ENCODE results near the gene TRAM2. TPM values are rescaled to one million over a fixed set of nuclear protein-coding genes. Genes with fewer than 3 reads are reported as not detected.

Gene TRAM2
- total RNA-seq, 2 donors from 2014 or later = 16.9 to 20.5 TPM

DNA sequence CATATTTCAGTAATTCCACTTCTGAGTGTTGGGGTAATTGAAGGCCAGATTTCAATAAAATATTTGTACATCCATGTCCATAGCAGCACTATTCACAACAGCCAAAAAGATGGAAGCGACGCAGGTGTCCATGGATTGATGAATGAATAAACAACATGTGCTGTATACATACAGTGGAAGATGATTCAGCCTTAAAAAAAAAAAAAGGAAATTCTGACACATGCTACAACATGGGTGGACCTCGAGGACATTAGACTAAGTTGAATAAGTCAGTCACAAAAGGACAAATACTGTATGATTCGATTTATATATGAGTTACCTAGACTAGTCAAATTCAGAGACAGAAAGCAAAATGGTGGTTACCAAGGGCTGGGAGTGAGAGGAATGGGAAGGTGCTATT, 57.2 kb downstream of the TRAM2 start:
- Mint-ChIP-seq H3K4me1 (peaks cover 28% of the 10 kb centered on the region), H3K27me3 (ENCODE audit: insufficient read depth) (no peaks in the 10 kb centered on the region), H3K9me3 (no peaks in the 10 kb centered on the region), H3K36me3 (ENCODE audit: low read depth) (peaks cover 26% of the 10 kb centered on the region), H3K4me3 (no peak overlapping the region), H3K27ac (no peak overlapping the region)
- TF ChIP-seq, protein P1, sequence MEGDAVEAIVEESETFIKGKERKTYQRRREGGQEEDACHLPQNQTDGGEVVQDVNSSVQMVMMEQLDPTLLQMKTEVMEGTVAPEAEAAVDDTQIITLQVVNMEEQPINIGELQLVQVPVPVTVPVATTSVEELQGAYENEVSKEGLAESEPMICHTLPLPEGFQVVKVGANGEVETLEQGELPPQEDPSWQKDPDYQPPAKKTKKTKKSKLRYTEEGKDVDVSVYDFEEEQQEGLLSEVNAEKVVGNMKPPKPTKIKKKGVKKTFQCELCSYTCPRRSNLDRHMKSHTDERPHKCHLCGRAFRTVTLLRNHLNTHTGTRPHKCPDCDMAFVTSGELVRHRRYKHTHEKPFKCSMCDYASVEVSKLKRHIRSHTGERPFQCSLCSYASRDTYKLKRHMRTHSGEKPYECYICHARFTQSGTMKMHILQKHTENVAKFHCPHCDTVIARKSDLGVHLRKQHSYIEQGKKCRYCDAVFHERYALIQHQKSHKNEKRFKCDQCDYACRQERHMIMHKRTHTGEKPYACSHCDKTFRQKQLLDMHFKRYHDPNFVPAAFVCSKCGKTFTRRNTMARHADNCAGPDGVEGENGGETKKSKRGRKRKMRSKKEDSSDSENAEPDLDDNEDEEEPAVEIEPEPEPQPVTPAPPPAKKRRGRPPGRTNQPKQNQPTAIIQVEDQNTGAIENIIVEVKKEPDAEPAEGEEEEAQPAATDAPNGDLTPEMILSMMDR (conservative IDR thresholded peaks at IDR 0.05) = no peak
- Histone ChIP-seq H3K27me3 (ENCODE audit: control insufficient read depth, insufficient read depth, low read length, poor library complexity, severe bottlenecking) (no peaks in the 10 kb centered on the region), H3K4me1 (ENCODE audit: control insufficient read depth, insufficient read depth, low read length) (peaks cover 12% of the 10 kb centered on the region), H3K9me3 (ENCODE audit: control insufficient read depth, low read length) (no peaks in the 10 kb centered on the region), H3K4me3 (ENCODE audit: low read length) (no peak overlapping the region), H3K27ac (ENCODE audit: low read depth, low read length) (no peak overlapping the region), H3K36me3 (ENCODE audit: control insufficient read depth, insufficient read depth, low read length) (peaks cover 22% of the 10 kb centered on the region), H3K9ac (ENCODE audit: extremely low read depth, low read length, poor library complexity, severe bottlenecking) (no peak overlapping the region)
- WGBS, 2 experiments (ENCODE audit: insufficient coverage in 1 of 2, insufficient read length in 1 of 2) = 91 to 94% methylated on average over 2 to 4 of the region's 4 CpGs
- no peak for DNase-seq

DNA sequence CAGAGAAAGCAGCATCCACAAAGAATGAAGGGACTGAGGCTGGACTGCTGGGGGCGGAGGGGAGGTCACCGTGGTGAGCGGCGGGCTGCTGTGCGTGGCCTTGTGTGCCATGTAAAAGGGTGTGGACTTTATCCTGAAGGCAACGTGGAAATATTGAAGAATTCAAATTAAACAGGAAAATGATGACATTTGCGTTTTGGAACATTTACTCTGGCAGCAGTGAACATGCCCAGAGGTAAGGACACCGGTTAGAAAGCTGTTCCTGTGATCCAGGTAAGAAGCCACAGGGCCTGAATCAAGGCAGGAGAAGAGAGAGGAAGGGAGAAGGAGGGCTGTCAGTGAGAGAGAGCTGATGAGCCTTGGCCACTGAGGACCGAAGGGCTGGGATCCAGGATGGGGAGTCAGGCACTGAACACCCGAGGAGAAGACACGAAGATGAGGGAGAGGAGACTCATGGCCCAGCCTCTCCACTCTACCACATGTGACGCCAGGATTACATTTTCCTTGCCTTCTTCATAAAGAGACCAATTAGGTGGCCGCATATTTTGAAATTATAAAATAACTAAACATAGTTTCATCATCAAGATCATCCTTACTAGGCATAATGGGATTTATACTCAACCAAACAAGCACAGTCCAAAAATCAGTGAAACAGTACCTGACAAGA, 58.4 kb downstream of the TRAM2 start:
- no peak for DNase-seq

DNA sequence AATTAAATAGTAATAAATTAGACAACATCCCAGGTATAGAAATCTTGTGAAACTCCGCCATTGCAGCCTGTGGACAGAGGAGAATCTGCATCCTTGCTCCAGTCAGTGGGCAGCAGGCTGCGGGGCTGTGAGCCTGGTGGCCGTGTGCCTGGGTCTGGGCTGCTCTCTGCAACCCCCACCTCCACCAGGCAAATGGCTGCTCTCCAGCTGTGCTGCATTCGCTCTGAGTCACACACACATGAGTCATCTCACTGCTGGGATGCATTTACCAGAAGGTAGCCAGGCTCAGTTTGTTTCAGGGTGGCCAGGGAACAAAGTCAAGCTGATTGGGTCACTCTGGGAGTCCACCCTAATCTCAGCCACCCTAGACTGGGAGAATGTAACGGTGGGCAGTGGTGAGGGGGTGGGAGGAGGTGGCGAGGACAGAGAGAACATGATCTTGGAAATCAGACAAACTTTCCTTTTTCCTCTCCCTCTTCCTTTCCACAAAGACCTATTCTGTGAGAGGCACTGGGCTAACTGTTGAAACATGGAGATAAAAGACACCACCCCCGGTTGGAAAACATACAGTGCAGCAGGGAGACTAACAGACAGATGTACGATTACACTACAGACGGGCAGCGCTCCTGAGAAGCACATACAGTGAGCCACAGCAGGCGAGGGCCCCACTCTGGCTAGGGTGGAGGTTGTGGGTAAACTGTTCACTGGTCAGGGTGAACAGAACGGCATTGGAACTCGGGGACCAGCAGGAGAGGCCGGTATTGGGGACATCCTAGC, 59.2 kb downstream of the TRAM2 start:
- no peak overlapping the region for H3K4me3 Mint-ChIP-seq
- peak overlapping the region; percentile 16 for H3K4me3 ChIP-seq (ENCODE audit: low read length)
- H3K27ac Mint-ChIP-seq = peak overlapping the region; percentile 97
- no peaks in the 10 kb centered on the region for H3K27me3 ChIP-seq (ENCODE audit: control insufficient read depth, insufficient read depth, low read length, poor library complexity, severe bottlenecking)
- H3K9ac ChIP-seq (ENCODE audit: extremely low read depth, low read length, poor library complexity, severe bottlenecking) = peak overlapping the region; percentile 12
- H3K36me3 ChIP-seq (ENCODE audit: control insufficient read depth, insufficient read depth, low read length) = peaks cover 35% of the 10 kb centered on the region
- no peaks in the 10 kb centered on the region for H3K9me3 Mint-ChIP-seq
- DNase-seq = peak; percentile 94
- no peaks in the 10 kb centered on the region for H3K9me3 ChIP-seq (ENCODE audit: control insufficient read depth, low read length)
- peaks cover 26% of the 10 kb centered on the region for H3K4me1 Mint-ChIP-seq
- 35 to 64% methylated on average over 8 to 12 of the region's 14 CpGs for WGBS, 2 experiments (ENCODE audit: insufficient coverage in 1 of 2, insufficient read length in 1 of 2)
- no peaks in the 10 kb centered on the region for H3K27me3 Mint-ChIP-seq (ENCODE audit: insufficient read depth)
- TF ChIP-seq, protein P1 (conservative IDR thresholded peaks at IDR 0.05) = no peak
- H3K27ac ChIP-seq (ENCODE audit: low read depth, low read length) = peak overlapping the region; percentile 66
- peaks cover 12% of the 10 kb centered on the region for H3K4me1 ChIP-seq (ENCODE audit: control insufficient read depth, insufficient read depth, low read length)
- H3K36me3 Mint-ChIP-seq (ENCODE audit: low read depth) = peaks cover 39% of the 10 kb centered on the region

More for the DNA sequence above, 58.4 kb downstream of the TRAM2 start:
- Histone ChIP-seq H3K36me3 (ENCODE audit: control insufficient read depth, insufficient read depth, low read length) (peaks cover 32% of the 10 kb centered on the region), H3K27ac (ENCODE audit: low read depth, low read length) (peak overlapping the region; percentile 66), H3K4me1 (ENCODE audit: control insufficient read depth, insufficient read depth, low read length) (peaks cover 12% of the 10 kb centered on the region), H3K9ac (ENCODE audit: extremely low read depth, low read length, poor library complexity, severe bottlenecking) (no peak overlapping the region), H3K27me3 (ENCODE audit: control insufficient read depth, insufficient read depth, low read length, poor library complexity, severe bottlenecking) (no peaks in the 10 kb centered on the region), H3K9me3 (ENCODE audit: control insufficient read depth, low read length) (no peaks in the 10 kb centered on the region), H3K4me3 (ENCODE audit: low read length) (peak overlapping the region; percentile 16)
- Mint-ChIP-seq H3K36me3 (ENCODE audit: low read depth) (peaks cover 36% of the 10 kb centered on the region), H3K9me3 (no peaks in the 10 kb centered on the region), H3K27me3 (ENCODE audit: insufficient read depth) (no peaks in the 10 kb centered on the region), H3K4me3 (no peak overlapping the region), H3K27ac (peak overlapping the region; percentile 97), H3K4me1 (peaks cover 30% of the 10 kb centered on the region)
- TF ChIP-seq, protein P1 (conservative IDR thresholded peaks at IDR 0.05) = no peak
- WGBS, 2 experiments (ENCODE audit: insufficient coverage in 1 of 2, insufficient read length in 1 of 2) = 86 to 88% methylated on average over 6 to 13 of the region's 13 CpGs
